Fibroblast of lung (primary cell): Measurements from ENCODE around the gene DLGAP3. TPM values are rescaled to one million over a fixed set of nuclear protein-coding genes. Genes with fewer than 3 reads are reported as not detected.
"Not testable (repeated sequence)": the region's sequence is repeated elsewhere in the genome, so short reads cannot be mapped to it uniquely, and the experiment has no call there.

Source experiments
- DNase-seq, 2 donors: peaks; one replicate each; pipeline versions ENCODE4 v3.0.0 to v3.0.0-alpha.2; 2010; ENCODE audit warnings: low read depth in 2 of 2
- H2AFZ ChIP-seq: 2 replicates; pipeline ENCODE4 v1.5.1; 2012; ENCODE audit warnings: low read length, control low read depth, inconsistent platforms
- H3K27ac ChIP-seq: 2 replicates; pipeline ENCODE4 v1.5.1; 2011; ENCODE audit warnings: low read length, control low read depth; ENCODE audit not compliant: insufficient read depth
- H3K27me3 ChIP-seq: 2 replicates; pipeline ENCODE4 v1.5.1; 2011; ENCODE audit warnings: mild to moderate bottlenecking, low read length; ENCODE audit not compliant: control insufficient read depth, insufficient read depth
- H3K36me3 ChIP-seq: 2 replicates; pipeline ENCODE4 v1.5.1; 2011; ENCODE audit warnings: low read length; ENCODE audit not compliant: control insufficient read depth, insufficient read depth
- H3K4me1 ChIP-seq: 2 replicates; pipeline ENCODE4 v1.5.1; 2011; ENCODE audit warnings: low read length; ENCODE audit not compliant: control insufficient read depth, insufficient read depth; ENCODE audit errors: extremely low read depth
- H3K4me2 ChIP-seq: 2 replicates; pipeline ENCODE4 v1.5.1; 2011; ENCODE audit warnings: low read length, control low read depth; ENCODE audit not compliant: insufficient read depth; ENCODE audit errors: extremely low read depth
- H3K4me3 ChIP-seq, 4 experiments: fragments of 200-600 bp in 1 of 4; sonication (generic) in 1 of 4; replicated peaks in 1 of 4; 2 replicates each; pipeline ENCODE4 v1.5.1; 2011 to 2016; ENCODE audit warnings: low read length in 4 of 4, low read depth in 3 of 4, mild to moderate bottlenecking in 3 of 4, control low read depth in 2 of 4, inconsistent platforms in 1 of 4, mixed read lengths in 1 of 4; ENCODE audit not compliant: insufficient read depth in 1 of 4; ENCODE audit errors: control extremely low read depth in 1 of 4
- H3K79me2 ChIP-seq: 2 replicates; pipeline ENCODE4 v1.5.1; 2012; ENCODE audit warnings: mild to moderate bottlenecking, low read length, inconsistent platforms; ENCODE audit not compliant: control insufficient read depth, insufficient read depth
- H3K9ac ChIP-seq: 2 replicates; pipeline ENCODE4 v1.5.1; 2011; ENCODE audit warnings: mild to moderate bottlenecking, low read length, control low read depth; ENCODE audit not compliant: insufficient read depth
- H3K9me3 ChIP-seq: 2 replicates; pipeline ENCODE4 v1.5.1; 2012; ENCODE audit warnings: low read depth, low read length; ENCODE audit not compliant: control insufficient read depth, insufficient read depth
- H4K20me1 ChIP-seq: 2 replicates; pipeline ENCODE4 v1.5.1; 2011; ENCODE audit warnings: low read length; ENCODE audit not compliant: control insufficient read depth, insufficient read depth; ENCODE audit errors: extremely low read depth
- EZH2 ChIP-seq: IDR thresholded peaks from 2 replicates; pipeline ENCODE4 v1.5.1; 2012; ENCODE audit warnings: low read length, control low read depth, mild to moderate bottlenecking; ENCODE audit errors: missing control alignments
- polyA plus RNA-seq, 2 donors: library from polyadenylated mRNA; depleted of rRNA in 1 of 2; stranded (reverse) in 1 of 2; unstranded in 1 of 2; fragments of >200 nt; gene quantifications; 2 replicates each; pipeline ENCODE4 v1.2.1, GENCODE V29; 2011 to 2012; ENCODE audit warnings: missing spikeins in 1 of 2
- total RNA-seq: library from RNA; depleted of rRNA; stranded (reverse); fragments of >200 nt; gene quantifications from 2 replicates; pipeline ENCODE4 v1.2.1, GENCODE V29; 2014
- TF ChIP-seq, protein P1 (sequence below), 2 donors: IDR thresholded peaks in 1 of 2; conservative IDR thresholded peaks in 1 of 2; 1 replicate in 1 of 2; 2 replicates in 1 of 2; pipeline ENCODE4 v1.5.1; 2011 to 2012; ENCODE audit warnings: low read length in 2 of 2, control low read depth in 1 of 2, inconsistent platforms in 1 of 2, low read depth in 1 of 2, mild to moderate bottlenecking in 1 of 2

The DLGAP3 gene
- total and polyA plus RNA-seq, 2 donors (not counting 1 experiment from before 2014, with no cell fraction given): not detected

GRCh38 chr1:34970829-34971228, 41.4 kb upstream of the DLGAP3 start:
- Histone ChIP-seq H3K79me2 (no peaks in the 10 kb centered on the region), H4K20me1 (no peaks in the 10 kb centered on the region)

DNA sequence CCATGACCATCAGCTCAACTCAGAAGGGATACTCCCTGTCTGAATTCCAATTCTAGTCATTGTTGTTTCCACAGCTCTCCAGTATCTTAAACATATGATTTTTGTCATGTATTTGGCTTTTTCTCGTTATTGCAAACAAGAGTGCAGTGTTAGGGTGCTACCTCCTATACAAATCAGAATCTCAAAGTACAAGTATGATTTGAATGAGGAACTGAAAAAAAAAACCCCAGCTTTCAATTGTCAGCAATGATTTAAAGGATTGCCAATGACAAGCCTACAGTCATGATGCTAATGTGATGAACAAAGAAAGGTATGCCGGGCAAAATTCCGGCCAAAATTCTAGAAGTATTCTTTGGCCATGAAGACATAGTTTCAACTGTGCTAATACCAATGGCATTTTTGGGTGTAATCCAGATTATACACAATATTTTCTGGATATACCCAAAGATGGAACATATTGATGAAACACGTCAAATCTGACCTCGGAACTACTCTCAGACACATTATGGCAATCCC, 40.8 kb upstream of the DLGAP3 start:
- Histone ChIP-seq H3K27me3 (no peaks in the 10 kb centered on the region), H3K9me3 (no peaks in the 10 kb centered on the region), H3K36me3 (no peaks in the 10 kb centered on the region), H3K9ac (no peak overlapping the region), H4K20me1 (no peaks in the 10 kb centered on the region), H3K27ac (no peak overlapping the region), H3K4me3 (no peak overlapping the region), H3K4me1 (no peaks in the 10 kb centered on the region), H3K4me2 (no peak overlapping the region), H3K79me2 (no peaks in the 10 kb centered on the region), H2AFZ (no peak overlapping the region)
- peak in 1 of 2 donors; percentile 65 for DNase-seq
- TF ChIP-seq, protein P1, sequence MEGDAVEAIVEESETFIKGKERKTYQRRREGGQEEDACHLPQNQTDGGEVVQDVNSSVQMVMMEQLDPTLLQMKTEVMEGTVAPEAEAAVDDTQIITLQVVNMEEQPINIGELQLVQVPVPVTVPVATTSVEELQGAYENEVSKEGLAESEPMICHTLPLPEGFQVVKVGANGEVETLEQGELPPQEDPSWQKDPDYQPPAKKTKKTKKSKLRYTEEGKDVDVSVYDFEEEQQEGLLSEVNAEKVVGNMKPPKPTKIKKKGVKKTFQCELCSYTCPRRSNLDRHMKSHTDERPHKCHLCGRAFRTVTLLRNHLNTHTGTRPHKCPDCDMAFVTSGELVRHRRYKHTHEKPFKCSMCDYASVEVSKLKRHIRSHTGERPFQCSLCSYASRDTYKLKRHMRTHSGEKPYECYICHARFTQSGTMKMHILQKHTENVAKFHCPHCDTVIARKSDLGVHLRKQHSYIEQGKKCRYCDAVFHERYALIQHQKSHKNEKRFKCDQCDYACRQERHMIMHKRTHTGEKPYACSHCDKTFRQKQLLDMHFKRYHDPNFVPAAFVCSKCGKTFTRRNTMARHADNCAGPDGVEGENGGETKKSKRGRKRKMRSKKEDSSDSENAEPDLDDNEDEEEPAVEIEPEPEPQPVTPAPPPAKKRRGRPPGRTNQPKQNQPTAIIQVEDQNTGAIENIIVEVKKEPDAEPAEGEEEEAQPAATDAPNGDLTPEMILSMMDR (conservative IDR thresholded peaks at IDR 0.05 in 1 of 2, IDR thresholded peaks at IDR 0.05 in 1 of 2; ENCODE audit: low read depth in 1 of 2, low read length in 2 of 2): no peak
- TF ChIP-seq EZH2: no peak

More at GRCh38 chr1:34970829-34971228, 41.4 kb upstream of the DLGAP3 start:
- no peaks in the 10 kb centered on the region for H3K36me3 ChIP-seq
- TF ChIP-seq, protein P1 (conservative IDR thresholded peaks at IDR 0.05 in 1 of 2, IDR thresholded peaks at IDR 0.05 in 1 of 2; ENCODE audit: low read depth in 1 of 2, low read length in 2 of 2): no peak
- H3K9me3 ChIP-seq: no peaks in the 10 kb centered on the region
- no peak overlapping the region for H2AFZ ChIP-seq
- H3K4me3 ChIP-seq: no peak overlapping the region
- no peak overlapping the region for H3K4me2 ChIP-seq
- H3K9ac ChIP-seq: no peak overlapping the region
- no peaks in the 10 kb centered on the region for H3K27me3 ChIP-seq
- no peak for DNase-seq
- H3K27ac ChIP-seq: no peak overlapping the region
- H3K4me1 ChIP-seq: no peaks in the 10 kb centered on the region

GRCh38 chr1:34968297-34968696, 38.8 kb upstream of the DLGAP3 start:
- DNase-seq, H3K4me1 ChIP-seq, H3K4me2 ChIP-seq, H3K36me3 ChIP-seq, H3K27me3 ChIP-seq, H3K9me3 ChIP-seq, H4K20me1 ChIP-seq, H3K9ac ChIP-seq, H3K79me2 ChIP-seq, H2AFZ ChIP-seq, H3K27ac ChIP-seq, H3K4me3 ChIP-seq: not testable (repeated sequence)

- H3K36me3 ChIP-seq, H3K27me3 ChIP-seq, H3K27ac ChIP-seq, H3K4me2 ChIP-seq, H3K4me3 ChIP-seq, H3K79me2 ChIP-seq, H3K9me3 ChIP-seq, H2AFZ ChIP-seq, H4K20me1 ChIP-seq, H3K9ac ChIP-seq, DNase-seq, H3K4me1 ChIP-seq: not testable (repeated sequence)
Observed at GRCh38 chr1:34967672-34968071, 38.2 kb upstream of the DLGAP3 start.
